HK-2 (cell line): Measurements from ENCODE around the gene CIAO2B.
"Not testable (repeated sequence)": the region's sequence is repeated elsewhere in the genome, so short reads cannot be mapped to it uniquely, and the experiment has no call there.

ENCODE experiments used
- DNase-seq: peaks from one replicate; pipeline ENCODE4 v3.0.0-alpha.2; 2018; ENCODE audit not compliant: unreplicated experiment

Gene CIAO2B

GRCh38 chr16:66903544-66904427 is 30.4 kb downstream of the CIAO2B start:
- no peak for DNase-seq

GRCh38 chr16:66902648-66903543 is 31.3 kb downstream of the CIAO2B start:
- no peak for DNase-seq

GRCh38 chr16:66901626-66902025 is 32.6 kb downstream of the CIAO2B start:
- DNase-seq: no peak

GRCh38 chr16:66900721-66901441 is 33.3 kb downstream of the CIAO2B start:
- no peak for DNase-seq

GRCh38 chr16:66899945-66900710 is 34.1 kb downstream of the CIAO2B start:
- DNase-seq: peak; percentile 83

GRCh38 chr16:66899310-66899944 is 34.8 kb downstream of the CIAO2B start:
- no peak for DNase-seq

GRCh38 chr16:66898933-66899309 is 35.3 kb downstream of the CIAO2B start:
- DNase-seq: no peak

GRCh38 chr16:66898207-66898606 is 36.0 kb downstream of the CIAO2B start:
- peak; percentile 68 for DNase-seq

- DNase-seq: not testable (repeated sequence)
These were observed 37.5 kb downstream of the CIAO2B start for GRCh38 chr16:66896682-66897081.

- no peak for DNase-seq
These were observed 38.2 kb downstream of the CIAO2B start for GRCh38 chr16:66895999-66896398.

- no peak for DNase-seq
These were observed 38.6 kb downstream of the CIAO2B start for GRCh38 chr16:66895689-66895979.

GRCh38 chr16:66894948-66895688 is 39.1 kb downstream of the CIAO2B start:
- peak; percentile 67 for DNase-seq

GRCh38 chr16:66894055-66894454 is 40.1 kb downstream of the CIAO2B start:
- no peak for DNase-seq

GRCh38 chr16:66891797-66892196 is 42.4 kb downstream of the CIAO2B start:
- no peak for DNase-seq

GRCh38 chr16:66891360-66891759 is 42.8 kb downstream of the CIAO2B start:
- no peak for DNase-seq

- DNase-seq: no peak
These were observed 43.4 kb downstream of the CIAO2B start for GRCh38 chr16:66890799-66891198.

- no peak for DNase-seq
These were observed 44.6 kb downstream of the CIAO2B start for GRCh38 chr16:66889622-66890021.

- DNase-seq: no peak
These were observed 45.3 kb downstream of the CIAO2B start for GRCh38 chr16:66888647-66889615.

- DNase-seq: no peak
These were observed 47.3 kb downstream of the CIAO2B start for GRCh38 chr16:66886914-66887313.
